Cardiac fibroblast (primary cell): Measurements from ENCODE around the gene TENM4.

Experiments used
- DNase-seq, 2 donors: peaks; one replicate each; pipeline versions ENCODE4 v3.0.0 to v3.0.0-alpha.2; 2010; ENCODE audit warnings: low read depth in 2 of 2
- H3K4me3 ChIP-seq, 2 donors: replicated peaks in 1 of 2; 1 replicate in 1 of 2; 2 replicates in 1 of 2; pipeline ENCODE4 v1.5.1; 2011; ENCODE audit warnings: low read depth in 2 of 2, low read length in 2 of 2, mild to moderate bottlenecking in 2 of 2, moderate library complexity in 1 of 2
- TF ChIP-seq, protein P1 (sequence below): IDR thresholded peaks from one replicate; pipeline ENCODE4 v1.5.1; 2011; ENCODE audit warnings: low read depth, mild to moderate bottlenecking, low read length, inconsistent platforms

Gene TENM4

DNA sequence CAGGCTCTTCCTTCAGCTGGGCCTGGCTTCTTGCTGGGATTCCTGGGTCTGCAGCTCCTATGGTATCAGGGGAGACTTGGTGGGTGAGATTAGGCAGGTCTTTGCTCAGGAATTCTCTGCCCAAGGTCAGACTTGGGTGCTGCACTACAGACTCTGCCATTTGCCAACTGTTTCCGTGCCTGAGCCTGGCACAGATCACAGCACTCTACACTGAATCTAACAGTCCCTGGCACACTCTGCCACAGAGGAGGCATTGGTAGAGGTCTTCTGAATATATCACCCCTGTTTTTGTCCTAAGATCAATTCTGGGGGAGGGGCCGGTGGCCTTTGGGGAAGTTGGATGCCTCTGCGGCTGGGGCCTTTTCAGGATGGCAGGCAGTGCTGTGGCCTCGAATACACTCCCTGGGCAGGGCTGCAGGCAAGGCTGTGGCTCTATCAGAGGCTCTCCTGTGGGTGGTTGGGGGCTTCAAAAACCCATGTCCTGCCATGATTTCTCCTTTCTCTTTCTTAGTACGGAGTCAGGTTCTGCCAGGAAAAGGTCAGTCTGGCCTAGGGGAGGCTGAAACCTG is 751.2 kb downstream of the TENM4 start:
- H3K4me3 ChIP-seq = no peak overlapping the region
- no peak for DNase-seq
- TF ChIP-seq, protein P1, sequence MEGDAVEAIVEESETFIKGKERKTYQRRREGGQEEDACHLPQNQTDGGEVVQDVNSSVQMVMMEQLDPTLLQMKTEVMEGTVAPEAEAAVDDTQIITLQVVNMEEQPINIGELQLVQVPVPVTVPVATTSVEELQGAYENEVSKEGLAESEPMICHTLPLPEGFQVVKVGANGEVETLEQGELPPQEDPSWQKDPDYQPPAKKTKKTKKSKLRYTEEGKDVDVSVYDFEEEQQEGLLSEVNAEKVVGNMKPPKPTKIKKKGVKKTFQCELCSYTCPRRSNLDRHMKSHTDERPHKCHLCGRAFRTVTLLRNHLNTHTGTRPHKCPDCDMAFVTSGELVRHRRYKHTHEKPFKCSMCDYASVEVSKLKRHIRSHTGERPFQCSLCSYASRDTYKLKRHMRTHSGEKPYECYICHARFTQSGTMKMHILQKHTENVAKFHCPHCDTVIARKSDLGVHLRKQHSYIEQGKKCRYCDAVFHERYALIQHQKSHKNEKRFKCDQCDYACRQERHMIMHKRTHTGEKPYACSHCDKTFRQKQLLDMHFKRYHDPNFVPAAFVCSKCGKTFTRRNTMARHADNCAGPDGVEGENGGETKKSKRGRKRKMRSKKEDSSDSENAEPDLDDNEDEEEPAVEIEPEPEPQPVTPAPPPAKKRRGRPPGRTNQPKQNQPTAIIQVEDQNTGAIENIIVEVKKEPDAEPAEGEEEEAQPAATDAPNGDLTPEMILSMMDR = no peak

DNA sequence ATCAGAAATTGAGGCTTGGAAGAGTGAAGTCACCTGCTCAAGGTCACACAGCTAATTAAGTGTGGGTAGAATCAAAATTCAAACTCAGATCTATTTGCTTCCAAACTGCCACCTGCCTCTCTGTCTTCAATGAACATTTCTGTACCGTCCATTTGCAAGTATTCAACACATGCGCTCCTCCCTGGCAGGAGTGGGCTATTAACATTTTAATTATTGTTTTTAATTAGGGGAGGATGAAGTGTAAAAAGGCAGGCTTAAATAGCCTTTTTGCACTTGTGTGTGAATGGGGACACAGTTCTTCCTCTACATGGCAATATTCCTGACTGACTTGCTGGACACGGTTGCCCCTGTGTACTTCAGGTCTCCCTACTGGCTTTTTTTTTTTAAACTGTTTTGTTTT is 751.7 kb downstream of the TENM4 start:
- H3K4me3 ChIP-seq = no peak overlapping the region
- DNase-seq = no peak
- TF ChIP-seq, protein P1 = no peak

DNA sequence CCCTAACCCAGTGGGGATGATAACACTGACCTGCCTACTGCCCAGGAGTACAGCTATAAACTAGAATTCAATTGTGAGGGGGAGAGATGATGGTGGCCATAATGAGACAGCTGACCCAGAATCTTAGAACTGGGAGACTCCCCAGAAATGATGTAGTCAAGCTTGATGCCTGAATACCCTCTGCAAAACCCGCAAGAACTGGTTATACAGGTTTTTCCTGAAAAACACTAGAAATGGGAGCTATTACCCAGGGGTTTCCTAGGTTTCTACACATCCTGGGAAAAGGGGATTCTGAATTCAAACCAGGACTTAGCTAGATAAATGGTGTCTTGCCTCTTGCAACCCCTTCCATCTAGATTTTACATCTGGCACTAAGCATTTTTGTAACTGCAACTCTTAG is 752.4 kb downstream of the TENM4 start:
- DNase-seq = no peak
- H3K4me3 ChIP-seq = no peak overlapping the region
- TF ChIP-seq, protein P1 = no peak

DNA sequence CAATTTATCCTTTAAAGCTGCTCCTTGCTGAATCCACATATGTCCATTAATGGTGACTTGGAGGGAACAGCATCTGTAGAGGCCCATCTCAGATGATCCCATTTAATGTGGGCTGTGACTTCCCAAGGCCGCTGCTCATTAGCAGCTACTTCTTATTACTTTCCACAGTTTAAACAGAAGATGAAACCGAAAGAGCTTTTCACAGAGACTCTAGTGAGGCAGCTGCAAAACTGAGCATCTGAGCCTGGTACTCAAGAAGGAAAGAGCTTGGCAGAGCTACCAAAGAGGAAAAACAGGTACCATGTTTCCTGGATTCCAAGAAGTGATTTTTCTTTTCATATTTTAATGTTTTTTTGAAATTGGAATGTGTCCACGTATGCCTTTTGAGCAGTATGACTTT is 755.7 kb downstream of the TENM4 start:
- no peak overlapping the region for H3K4me3 ChIP-seq
- DNase-seq = no peak
- TF ChIP-seq, protein P1 = no peak

DNA sequence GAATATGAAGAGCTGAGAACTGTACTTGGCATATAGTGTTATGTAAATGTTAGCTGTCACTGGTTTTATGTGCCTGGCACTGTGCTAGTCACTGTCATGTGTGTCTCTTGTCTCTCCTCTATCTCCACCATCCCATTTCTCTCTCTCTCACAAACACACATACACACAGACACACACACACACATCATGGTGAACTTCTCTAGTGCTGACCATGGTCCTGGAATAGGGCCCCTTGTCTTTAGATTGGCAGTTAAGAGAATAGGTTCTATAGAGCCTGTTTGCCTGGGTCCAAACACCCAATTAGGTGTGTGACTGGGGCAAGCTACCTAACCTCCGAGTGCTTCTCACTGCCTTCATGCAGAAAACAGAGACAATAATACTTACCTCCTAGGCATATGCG is 756.5 kb downstream of the TENM4 start:
- H3K4me3 ChIP-seq = no peak overlapping the region
- peak; percentile 1 to 9 for DNase-seq
- TF ChIP-seq, protein P1 = no peak

DNA sequence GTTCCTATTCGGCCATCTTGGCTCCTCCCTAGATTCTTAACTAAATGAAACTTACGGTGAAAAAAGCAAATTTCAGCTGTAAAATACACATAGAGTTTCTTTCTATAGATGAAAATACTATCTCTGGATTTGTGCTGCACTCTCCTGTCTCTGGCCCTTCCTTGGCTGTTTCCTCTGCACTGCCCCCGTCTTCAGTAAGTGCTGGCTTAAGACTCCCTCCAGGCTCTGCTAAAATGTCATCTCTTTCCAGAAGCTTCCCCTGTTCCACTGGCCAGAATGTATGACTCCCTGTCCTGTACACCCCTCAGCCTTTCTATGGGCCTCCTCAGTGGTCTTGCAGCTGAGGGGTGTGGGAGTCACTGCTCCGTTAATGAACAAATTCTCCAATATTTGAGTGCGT is 757.1 kb downstream of the TENM4 start:
- H3K4me3 ChIP-seq = no peak overlapping the region
- DNase-seq = no peak
- TF ChIP-seq, protein P1 = no peak

DNA sequence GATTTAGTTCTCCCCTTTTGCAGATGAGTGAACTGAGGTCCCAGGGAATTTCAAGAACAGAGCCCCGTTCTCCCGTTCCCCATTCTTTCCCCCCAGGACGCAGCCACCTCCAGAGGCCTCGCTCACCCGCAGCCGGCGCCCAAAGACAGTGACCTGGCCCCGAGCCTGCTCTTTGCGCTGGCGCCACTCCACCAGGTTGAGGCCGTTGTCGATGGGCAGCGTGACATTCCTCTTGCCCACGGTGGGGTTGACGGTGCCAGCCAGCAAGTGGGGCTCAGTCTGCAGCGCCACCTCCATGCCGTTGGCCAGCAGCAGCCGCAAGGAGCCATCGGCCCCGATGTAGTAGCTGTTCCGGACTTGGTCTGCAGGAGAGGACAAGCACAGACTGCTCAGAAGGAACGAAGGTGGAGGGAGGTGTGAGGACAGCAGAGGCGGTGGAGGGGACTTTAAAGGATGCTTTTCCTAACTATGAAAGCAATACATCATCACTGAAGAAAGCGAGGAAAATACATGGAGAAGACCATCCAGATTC is 764.7 kb downstream of the TENM4 start:
- TF ChIP-seq, protein P1 = no peak
- no peak overlapping the region for H3K4me3 ChIP-seq
- DNase-seq = no peak
